SKM-1 (cell line): ENCODE results near the gene RIN3.
A peak's percentile ranks its signal among the peaks of the same experiment; 100 is the strongest.

Source experiments
- DNase-seq: peaks from one replicate; lab custom pipeline; 2025; ENCODE audit not compliant: unreplicated experiment; lab: John Stamatoyannopoulos, UW

The RIN3 gene

DNA sequence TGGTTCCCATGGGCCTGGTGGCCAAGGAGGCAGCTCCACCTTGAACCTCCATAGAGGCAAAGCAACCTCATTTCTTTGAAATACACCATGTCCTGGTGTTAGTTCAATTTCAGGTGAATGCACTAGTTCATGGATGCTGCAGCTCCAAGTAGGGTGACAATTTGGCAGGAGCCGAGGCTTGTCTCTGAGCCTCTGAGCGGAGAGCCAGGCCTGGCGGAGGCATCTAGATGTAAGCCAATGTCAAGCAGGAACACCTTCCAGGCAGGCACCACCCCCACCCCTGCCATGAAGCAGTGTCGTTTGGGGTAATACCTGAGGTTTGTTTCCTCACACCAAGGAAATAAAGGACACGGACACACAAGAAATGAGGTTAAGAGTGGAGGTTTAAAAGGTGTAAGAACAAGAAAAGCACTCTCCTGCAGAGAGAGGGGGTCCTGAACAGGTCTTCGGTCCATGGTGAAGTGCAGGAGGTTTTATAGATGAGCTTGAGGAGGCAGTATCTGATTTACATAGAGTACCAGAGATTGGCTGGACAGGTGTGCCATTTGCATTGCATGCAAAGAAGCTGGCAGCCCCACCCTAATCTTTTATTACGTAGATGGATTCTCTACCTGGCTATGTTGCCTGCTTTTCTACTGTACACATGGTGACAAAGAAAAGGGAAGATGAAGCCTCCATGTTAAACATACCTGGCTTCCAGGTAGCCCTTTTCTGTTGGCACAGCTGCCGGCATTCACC is 60.3 kb downstream of the RIN3 start:
- DNase-seq: no peak

DNA sequence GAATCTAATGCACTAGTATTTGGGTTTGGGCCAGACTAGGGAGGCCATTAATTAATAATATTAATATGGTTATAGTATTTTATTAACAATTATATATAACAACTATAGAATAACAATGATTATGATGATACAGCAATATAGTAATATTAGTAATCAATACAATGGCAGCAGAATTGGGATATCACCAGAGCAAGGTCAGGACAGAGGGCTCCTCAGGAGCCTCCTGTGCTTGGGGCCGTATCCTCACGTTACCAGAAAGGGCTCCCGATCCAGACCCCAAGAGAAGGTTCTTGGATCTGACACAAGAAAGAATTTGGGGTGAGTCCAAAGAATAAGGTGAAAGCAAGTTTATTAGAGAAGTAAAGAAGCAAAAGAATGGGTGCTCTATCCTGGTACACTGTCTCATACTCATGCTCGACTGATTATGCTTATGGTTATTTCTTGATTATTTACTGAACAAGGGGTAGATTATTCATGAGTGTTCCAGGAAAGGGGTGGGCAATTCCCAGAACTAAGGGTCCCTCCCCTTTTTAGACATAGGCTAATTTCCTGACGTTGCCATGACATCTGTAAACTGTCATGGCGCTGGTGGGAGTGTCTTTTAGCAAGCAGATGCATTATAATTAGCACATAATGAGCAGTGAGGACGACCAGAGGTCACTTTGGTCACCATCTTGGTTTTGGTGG is 61.6 kb downstream of the RIN3 start:
- no peak for DNase-seq

DNA sequence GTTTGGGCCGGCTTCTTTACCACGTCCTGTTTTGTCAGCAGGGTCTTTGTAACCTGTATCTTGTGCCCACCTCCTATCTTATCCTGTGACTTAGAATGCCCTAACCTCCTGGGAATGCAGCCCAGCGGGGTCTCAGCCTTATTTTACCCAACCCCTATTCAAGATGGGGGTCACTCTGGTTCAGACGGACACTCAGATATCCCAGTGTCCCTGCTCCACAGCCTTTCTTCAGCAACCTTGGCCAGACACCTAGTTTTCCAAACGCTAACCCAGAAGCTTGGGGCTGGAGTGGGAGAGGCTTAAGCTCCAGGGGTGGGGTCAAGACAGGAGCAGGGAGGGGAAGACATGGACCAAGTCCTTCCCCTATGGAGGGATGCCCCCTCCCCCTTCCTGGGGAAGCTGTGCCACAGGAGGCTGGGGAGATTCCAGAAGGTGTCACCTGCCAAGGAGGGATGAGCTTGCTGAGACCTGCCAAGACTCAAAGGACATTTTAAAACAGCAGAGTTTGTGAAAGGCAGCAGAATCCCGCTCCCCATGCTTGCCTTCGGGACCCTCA is 62.2 kb downstream of the RIN3 start:
- no peak for DNase-seq

- no peak for DNase-seq
These were observed 63.8 kb downstream of the RIN3 start for GRCh38 chr14:92577321-92577742.

DNA sequence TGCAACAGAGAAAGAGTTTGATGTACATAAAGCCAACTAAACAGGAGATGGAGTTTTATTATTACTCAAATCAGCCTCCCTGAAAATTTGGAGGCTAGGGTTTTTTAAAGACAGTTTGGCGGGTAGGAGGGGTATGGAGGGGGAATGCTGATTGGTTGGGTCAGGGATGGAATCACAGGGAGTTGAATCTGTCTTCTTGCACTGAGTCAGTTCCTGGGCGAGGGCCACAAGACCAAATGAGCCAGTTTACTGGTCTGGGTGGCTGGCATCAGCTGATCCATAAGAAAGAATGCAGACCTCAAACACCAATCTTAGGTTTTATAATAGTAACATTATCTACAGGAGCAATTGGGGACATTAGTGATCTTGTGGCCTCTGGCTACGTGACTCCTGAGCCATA is 64.9 kb downstream of the RIN3 start:
- DNase-seq: no peak

GRCh38 chr14:92579244-92579936 is 65.8 kb downstream of the RIN3 start:
- DNase-seq: no peak

- DNase-seq: no peak
These were observed 67.6 kb downstream of the RIN3 start for GRCh38 chr14:92581206-92581605.

GRCh38 chr14:92581966-92582566 is 68.5 kb downstream of the RIN3 start:
- no peak for DNase-seq

DNA sequence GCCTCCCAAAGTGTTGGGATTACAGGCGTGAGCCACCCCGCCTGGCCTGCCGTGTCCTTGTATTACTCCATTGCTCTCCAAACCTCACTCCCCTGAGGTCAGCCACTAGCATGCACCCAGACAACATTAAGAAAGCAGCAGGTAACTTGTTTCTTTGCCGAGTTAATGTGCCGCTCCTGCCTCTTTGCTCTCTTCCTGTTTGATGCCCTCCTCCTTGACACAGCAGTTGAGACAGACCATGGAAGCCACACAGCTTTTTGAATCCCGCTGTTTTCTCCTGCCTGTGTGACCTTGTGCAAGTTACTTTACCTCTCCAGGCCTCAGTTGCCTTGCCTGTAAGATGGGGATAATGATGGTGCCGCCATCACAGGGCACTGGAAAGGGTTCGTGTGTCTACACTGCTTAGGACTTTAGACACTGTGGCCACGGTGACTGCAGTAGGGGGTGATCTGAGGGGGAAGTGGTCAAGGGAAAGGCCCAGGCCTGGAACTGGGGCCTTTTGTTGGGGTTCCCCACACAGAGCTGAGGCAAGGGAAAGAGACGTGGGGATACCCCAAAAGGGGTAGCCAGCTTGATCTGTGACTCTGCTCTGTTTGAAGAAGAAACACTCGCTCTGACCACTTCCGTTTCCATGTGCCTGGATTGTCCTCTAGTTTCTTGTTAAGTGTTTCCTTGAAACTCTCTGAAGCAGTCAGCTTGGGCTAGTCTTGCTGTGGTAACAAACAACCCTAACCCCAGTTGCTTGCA is 69.3 kb downstream of the RIN3 start:
- DNase-seq: no peak

- no peak for DNase-seq
These were observed 70.6 kb downstream of the RIN3 start for GRCh38 chr14:92584220-92584619.

DNA sequence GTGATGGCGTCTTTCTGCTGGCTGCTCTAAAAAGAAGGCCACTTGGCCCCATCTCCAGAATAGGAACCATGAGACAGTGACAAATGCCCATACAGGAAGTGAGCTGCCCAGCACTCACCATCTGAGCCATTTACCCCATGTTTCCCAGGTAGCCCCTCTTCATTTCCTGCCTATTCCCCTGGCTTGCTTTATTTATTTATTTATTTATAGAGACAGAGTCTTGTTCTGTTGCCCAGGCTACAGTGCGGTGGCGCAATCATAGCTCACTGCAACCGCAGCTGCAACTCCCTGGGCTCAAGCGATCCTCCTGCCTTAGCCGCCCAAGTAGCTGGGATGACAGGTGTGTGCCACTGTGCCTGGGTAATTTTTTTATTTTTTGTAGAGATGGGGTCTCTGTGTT is 71.2 kb downstream of the RIN3 start:
- DNase-seq: no peak

- peak; percentile 18 for DNase-seq
These were observed 72.7 kb downstream of the RIN3 start for GRCh38 chr14:92585981-92586937.

DNA sequence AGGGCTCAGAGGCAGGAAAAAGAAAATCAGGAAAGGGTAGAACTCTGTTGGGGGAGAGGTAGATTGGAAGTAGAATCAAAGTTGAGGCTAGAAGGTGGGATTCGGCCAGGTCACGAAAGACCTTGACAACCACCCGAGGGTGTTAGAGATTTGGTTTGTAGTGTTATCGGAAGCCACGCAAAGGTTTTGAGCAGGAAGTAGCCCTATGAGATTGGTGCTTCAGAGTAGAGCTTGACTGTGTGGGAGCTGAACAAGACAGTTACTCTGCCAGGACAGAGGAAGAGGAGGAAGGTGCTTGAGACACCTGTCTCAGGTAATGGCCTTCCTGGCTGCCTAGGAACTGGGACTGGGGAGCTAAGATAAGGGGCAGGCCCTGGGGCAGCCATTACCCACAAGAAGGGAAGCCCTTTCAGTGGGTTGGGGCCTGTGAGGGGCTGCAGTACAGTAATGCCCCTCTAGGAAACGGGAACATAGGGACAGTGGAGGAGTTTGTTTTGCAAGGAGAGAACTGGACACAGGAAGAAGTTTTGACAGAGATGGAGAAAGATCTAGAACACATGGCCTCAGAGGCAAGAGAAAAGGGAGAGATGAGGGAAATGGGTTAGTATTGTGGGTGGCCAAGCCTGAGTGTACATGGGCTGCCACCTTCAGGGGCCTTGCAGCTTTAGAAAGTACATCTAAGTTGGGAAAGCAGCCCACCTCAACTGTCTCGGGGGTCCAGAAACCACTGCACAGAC is 73.5 kb downstream of the RIN3 start:
- DNase-seq: no peak

GRCh38 chr14:92587700-92588085 is 74.1 kb downstream of the RIN3 start:
- no peak for DNase-seq

- no peak for DNase-seq
These were observed 75.8 kb downstream of the RIN3 start for GRCh38 chr14:92589213-92589852.

DNA sequence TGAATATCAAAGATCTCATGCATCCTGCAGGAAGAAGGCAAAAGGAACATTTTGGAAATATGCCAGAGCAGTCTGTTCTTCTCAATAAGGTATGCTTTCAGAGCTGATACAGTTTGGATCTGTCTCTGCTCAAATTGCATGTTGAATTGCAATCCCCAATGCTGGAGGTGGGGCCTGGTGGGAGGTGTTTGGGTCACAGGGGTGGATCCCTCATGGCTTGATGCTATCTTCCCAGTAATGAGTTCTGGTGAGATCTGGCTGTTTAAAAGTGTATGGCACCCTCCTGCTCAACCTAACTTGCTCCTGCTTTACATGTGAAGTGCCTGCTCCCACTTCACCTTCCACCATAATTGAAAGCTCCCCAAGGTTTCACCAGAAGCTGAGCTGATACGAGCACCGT is 76.6 kb downstream of the RIN3 start:
- no peak for DNase-seq

DNA sequence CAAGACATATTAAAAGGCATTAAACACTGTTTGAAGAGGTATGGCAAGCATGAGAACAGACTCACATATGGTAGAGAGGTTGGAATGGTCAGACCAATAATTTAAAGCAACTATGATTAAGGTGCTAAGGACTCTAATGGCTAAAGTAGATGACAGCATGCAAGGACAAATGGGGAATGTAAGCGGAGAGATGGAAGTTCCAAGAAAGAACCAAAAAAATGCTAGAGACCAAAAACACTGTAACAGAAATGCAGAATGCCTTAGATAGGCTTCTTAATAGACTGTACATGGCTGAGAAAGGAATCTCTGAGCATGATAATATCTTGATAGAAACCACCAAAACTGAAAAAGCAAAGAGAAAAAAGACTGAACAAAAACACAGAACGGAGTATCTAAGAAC is 77.4 kb downstream of the RIN3 start:
- no peak for DNase-seq

GRCh38 chr14:92591346-92591745 is 77.8 kb downstream of the RIN3 start:
- DNase-seq: no peak
